Ovary (tissue), 9 donors: ENCODE measurements around the gene THRB. TPM values are rescaled to one million over a fixed set of nuclear protein-coding genes. Genes with fewer than 3 reads are reported as not detected.

ENCODE experiments used
- DNase-seq, 5 donors: peaks; one replicate each; pipeline ENCODE4 v3.0.0-alpha.2; 2019 to 2020
- H3K27ac ChIP-seq, 2 donors: fragments of 200-600 bp; one replicate each; pipeline versions ENCODE4 v1.5.1 to v1.8.0; 2019 to 2022
- H3K27me3 ChIP-seq: fragments of 200-600 bp; one replicate; pipeline ENCODE4 v1.8.0; 2022
- H3K36me3 ChIP-seq: fragments of 200-600 bp; sonication (generic); one replicate; pipeline ENCODE4 v1.5.1; 2019
- H3K4me1 ChIP-seq: one replicate; pipeline ENCODE4 v1.8.1; 2013; ENCODE audit warnings: mild to moderate bottlenecking, moderate library complexity; ENCODE audit not compliant: insufficient read depth
- H3K4me3 ChIP-seq: fragments of 200-600 bp; sonication (generic); one replicate; pipeline ENCODE4 v1.5.1; 2017
- H3K9me3 ChIP-seq, 2 donors: fragments of 200-600 bp in 1 of 2; sonication (generic) in 1 of 2; one replicate each; pipeline versions ENCODE4 v1.5.1 to v1.8.1; 2013 to 2019; ENCODE audit warnings: mild to moderate bottlenecking in 1 of 2, moderate library complexity in 1 of 2
- CTCF ChIP-seq, 3 donors: fragments of 450-650 bp in 2 of 3; fragments of 200-600 bp in 1 of 3; IDR thresholded peaks; one replicate each; pipeline versions ENCODE4 v1.5.1 to v1.8.0; 2016 to 2022; ENCODE audit warnings: antibody characterized with exemption in 3 of 3, mild to moderate bottlenecking in 1 of 3
- EP300 ChIP-seq: sonication (generic); formaldehyde crosslinking; IDR thresholded peaks from one replicate; pipeline ENCODE4 v1.6.1; 2017; ENCODE audit warnings: antibody characterized with exemption
- POLR2A ChIP-seq: fragments of 450-650 bp; IDR thresholded peaks from one replicate; pipeline ENCODE4 v1.6.1; 2017; ENCODE audit warnings: antibody characterized with exemption, mild to moderate bottlenecking, moderate library complexity
- WGBS, 3 donors: extraction: QIAGEN DNeasy Blood & Tissue Kit in 1 of 3; methylation state at CpG; one replicate each; pipeline versions ENCODE4 v1.1.5 to v1.1.7; 2013 to 2017; 5-methylcytosine and 5-hydroxymethylcytosine counted together
- intact Hi-C, 4 donors: fragments of 100-400 bp; cut with DNase I; formaldehyde crosslinking; loops; one replicate each; pipeline versions ENCODE4 v1.11.0 to v1.15.1; 2022 to 2023
- polyA plus RNA-seq, 2 donors: library from polyadenylated mRNA; stranded (reverse); fragments of 200-250 nt in 1 of 2; fragments of 350-450 nt in 1 of 2; fragmentation: Illumina TruSeq in 1 of 2; extraction: RNeasy Lipid Tissue Mini Kit (QIAGEN cat#74804) in 1 of 2; gene quantifications; one replicate each; pipeline ENCODE4 v1.2.3, GENCODE V29; 2013 to 2014
- total RNA-seq, 7 donors: library from RNA; depleted of rRNA in 2 of 7; stranded (reverse); fragments of >200 nt in 2 of 7; fragmentation: NEBNext Ultra II Directional in 3 of 7; extraction: Animal tissue kit (Norgen Biotek cat#: 25700) in 3 of 7; gene quantifications; one replicate each; pipeline versions ENCODE4 v1.1.0 to v1.2.4, GENCODE V29; 2016 to 2023
- donor health status: DM: no; HTN: no; CAD: no; lungs with moderate emphysema.
- donor health status: DM: no; HTN: no; CAD: no.
- donor health status: Bipolar disorder and iron deficiency.
- donor health status: DM: yes; HTN: yes; CAD: no.
- donor health status: DM: no; HTN: no; CAD: no.
- donor health status: DM: yes; HTN: yes; CAD: no.

THRB gene
- total and polyA plus RNA-seq, 9 donors = 0.91 to 6.5 (median 3.2) TPM

DNA sequence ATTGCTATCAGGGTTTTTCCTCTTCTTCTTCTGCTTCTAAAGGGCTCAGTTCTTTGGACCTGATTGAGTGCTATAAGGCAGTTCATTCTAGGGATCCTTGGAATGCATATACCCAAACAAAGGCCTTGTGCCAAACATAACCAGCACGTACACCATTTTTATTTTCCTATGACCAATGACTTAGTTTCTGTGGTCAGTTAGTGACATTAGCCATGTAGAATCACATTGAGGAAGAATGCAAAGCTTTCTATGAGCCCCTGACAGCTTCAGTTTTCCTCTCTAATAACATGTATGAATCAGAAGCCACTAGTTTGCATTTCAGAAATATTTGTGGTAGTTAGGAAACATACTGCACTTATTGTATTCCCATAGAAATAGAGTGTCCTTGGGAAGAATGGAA, 240.0 kb downstream of the THRB start:
- H3K4me3 ChIP-seq = no peak overlapping the region
- H3K9me3 ChIP-seq = no peaks in the 10 kb centered on the region
- no peaks in the 10 kb centered on the region for H3K36me3 ChIP-seq
- WGBS, 3 donors = 17 to 43% (median 24%) methylated on average over 1 of the region's 1 CpG
- intact Hi-C loops = no loop called here
- H3K4me1 ChIP-seq = no peaks in the 10 kb centered on the region
- H3K27me3 ChIP-seq = no peaks in the 10 kb centered on the region
- TF ChIP-seq EP300 = no peak
- TF ChIP-seq CTCF (IDR thresholded peaks at IDR 0.05) = no peak
- TF ChIP-seq POLR2A = no peak
- H3K27ac ChIP-seq = no peak overlapping the region
- DNase-seq = no peak

DNA sequence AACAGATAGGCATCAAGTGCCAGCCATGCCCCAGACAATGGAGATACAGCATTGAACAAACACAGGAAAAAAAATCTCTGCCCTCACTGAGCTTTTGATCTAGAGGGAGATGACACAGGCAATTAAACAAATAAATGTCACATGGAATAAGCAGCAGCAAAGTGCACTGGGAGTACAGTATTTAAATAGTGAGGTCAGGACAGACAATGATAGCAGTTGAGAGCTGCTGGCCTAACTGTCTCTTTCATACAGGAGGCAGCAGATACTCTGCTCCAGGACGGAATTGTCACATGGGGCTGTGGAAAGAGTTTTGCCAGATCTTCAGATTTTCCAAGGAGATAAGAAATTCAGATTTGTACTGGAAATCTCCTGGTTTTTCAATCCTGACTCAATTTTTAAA, 241.3 kb downstream of the THRB start:
- H3K9me3 ChIP-seq = no peaks in the 10 kb centered on the region
- no peak overlapping the region for H3K27ac ChIP-seq
- no peaks in the 10 kb centered on the region for H3K36me3 ChIP-seq
- 86 to 92% (median 88%) methylated on average over 1 of the region's 1 CpG for WGBS, 3 donors
- H3K4me1 ChIP-seq = no peaks in the 10 kb centered on the region
- intact Hi-C loops = no loop called here
- no peak overlapping the region for H3K4me3 ChIP-seq
- H3K27me3 ChIP-seq = no peaks in the 10 kb centered on the region
- TF ChIP-seq EP300 (no peak), CTCF (IDR thresholded peaks at IDR 0.05) (no peak), POLR2A (no peak)
- DNase-seq = no peak

GRCh38 chr3:24249523-24249922, 245.1 kb downstream of the THRB start:
- Histone ChIP-seq H3K36me3 (no peaks in the 10 kb centered on the region), H3K4me1 (no peaks in the 10 kb centered on the region), H3K27ac (no peak overlapping the region), H3K9me3 (no peaks in the 10 kb centered on the region), H3K4me3 (no peak overlapping the region), H3K27me3 (no peaks in the 10 kb centered on the region)
- intact Hi-C loops = no loop called here
- no peak for TF ChIP-seq EP300
- no peak for TF ChIP-seq POLR2A
- TF ChIP-seq CTCF (IDR thresholded peaks at IDR 0.05) = no peak
- 94 to 100% (median 98%) methylated on average over 1 of the region's 1 CpG for WGBS, 3 donors
- no peak for DNase-seq

GRCh38 chr3:24245056-24245455, 249.6 kb downstream of the THRB start:
- 79 to 92% (median 84%) methylated on average over 2 of the region's 2 CpGs for WGBS, 3 donors
- Histone ChIP-seq H3K4me3 (no peak overlapping the region), H3K27me3 (no peaks in the 10 kb centered on the region), H3K9me3 (no peaks in the 10 kb centered on the region), H3K27ac (no peak overlapping the region), H3K36me3 (no peaks in the 10 kb centered on the region), H3K4me1 (peaks cover 6% of the 10 kb centered on the region)
- TF ChIP-seq EP300 (no peak), CTCF (IDR thresholded peaks at IDR 0.05) (no peak), POLR2A (no peak)
- no peak for DNase-seq
- intact Hi-C loops = no loop called here

DNA sequence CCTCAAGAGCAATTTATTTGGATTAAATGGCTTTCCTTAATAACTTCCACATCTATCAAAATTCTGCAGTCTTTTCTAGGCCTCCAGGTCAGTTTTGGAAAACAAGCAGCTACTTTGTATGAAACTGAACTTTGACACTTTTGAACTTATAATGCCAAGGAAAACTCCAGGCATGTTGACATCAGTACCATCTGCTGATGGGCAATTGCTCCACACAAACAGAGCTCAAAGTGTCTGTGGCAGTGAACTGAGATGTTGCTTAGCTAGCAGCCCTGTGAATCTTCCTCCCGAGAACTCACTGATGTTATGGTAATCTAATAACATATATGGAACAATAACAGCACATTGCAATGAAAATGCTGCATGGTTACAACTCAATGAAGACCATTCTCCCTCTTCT, 250.2 kb downstream of the THRB start:
- Histone ChIP-seq H3K9me3 (no peaks in the 10 kb centered on the region), H3K27ac (no peak overlapping the region), H3K27me3 (no peaks in the 10 kb centered on the region), H3K36me3 (no peaks in the 10 kb centered on the region), H3K4me3 (no peak overlapping the region), H3K4me1 (peaks cover 6% of the 10 kb centered on the region)
- TF ChIP-seq POLR2A (no peak), CTCF (IDR thresholded peaks at IDR 0.05) (no peak), EP300 (no peak)
- intact Hi-C loops = no loop called here
- DNase-seq = no peak
- 81 to 90% (median 88%) methylated on average over 1 of the region's 1 CpG for WGBS, 3 donors
